HG02840 (cell line): ENCODE data around the gene PTTG1IP.

ENCODE experiments used
- ATAC-seq: cut with Tn5 transposase; IDR thresholded peaks from one replicate; pipeline ENCODE4 v1.9.1; 2021; ENCODE audit warnings: mild to moderate bottlenecking, moderate library complexity, moderate number of reproducible peaks; ENCODE audit not compliant: unreplicated experiment, low FRiP score

PTTG1IP gene

GRCh38 chr21:44869781-44870747 is 3.4 kb downstream of the PTTG1IP start:
- ATAC-seq, result no peak

GRCh38 chr21:44868707-44869106 is 4.8 kb downstream of the PTTG1IP start:
- no peak for ATAC-seq

GRCh38 chr21:44867999-44868700 is 5.3 kb downstream of the PTTG1IP start:
- ATAC-seq, result no peak

- ATAC-seq, result no peak
Measured at GRCh38 chr21:44867464-44867863, 6.0 kb downstream of the PTTG1IP start.

- ATAC-seq, result no peak
Measured at GRCh38 chr21:44866780-44867179, 6.7 kb downstream of the PTTG1IP start.

DNA sequence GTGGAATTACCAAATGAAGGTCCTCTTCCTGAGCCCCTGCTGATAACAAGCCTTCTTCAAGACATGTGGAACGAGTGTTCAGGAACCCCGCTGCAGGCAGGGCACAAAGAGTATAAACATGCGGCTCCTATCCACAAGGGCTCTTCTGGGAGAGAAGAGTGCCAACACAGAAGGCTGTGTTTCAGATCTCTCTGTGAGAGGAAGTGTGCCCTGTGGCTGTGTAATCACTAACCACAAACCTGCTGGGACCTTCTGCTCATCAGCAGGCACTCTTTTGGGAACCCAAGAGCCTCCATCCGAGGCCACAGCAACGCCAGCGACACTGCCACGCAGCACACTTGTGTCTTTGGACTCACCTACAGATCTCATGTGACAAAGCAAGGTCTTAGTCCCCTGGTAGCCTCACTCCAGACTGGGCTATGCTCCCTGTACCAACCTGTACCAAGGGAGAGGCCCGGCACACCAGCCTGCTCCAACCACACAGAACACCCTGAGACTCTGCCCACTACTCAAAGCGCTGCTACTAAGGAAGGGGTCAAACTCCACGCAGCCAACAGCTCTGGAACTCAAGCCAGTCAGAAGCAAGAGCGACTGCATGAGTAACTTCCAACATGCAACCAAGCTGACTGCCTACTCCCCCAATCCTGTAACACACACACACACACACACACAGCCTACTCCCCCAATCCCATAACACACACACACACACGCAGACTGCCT is 7.8 kb downstream of the PTTG1IP start:
- no peak for ATAC-seq

DNA sequence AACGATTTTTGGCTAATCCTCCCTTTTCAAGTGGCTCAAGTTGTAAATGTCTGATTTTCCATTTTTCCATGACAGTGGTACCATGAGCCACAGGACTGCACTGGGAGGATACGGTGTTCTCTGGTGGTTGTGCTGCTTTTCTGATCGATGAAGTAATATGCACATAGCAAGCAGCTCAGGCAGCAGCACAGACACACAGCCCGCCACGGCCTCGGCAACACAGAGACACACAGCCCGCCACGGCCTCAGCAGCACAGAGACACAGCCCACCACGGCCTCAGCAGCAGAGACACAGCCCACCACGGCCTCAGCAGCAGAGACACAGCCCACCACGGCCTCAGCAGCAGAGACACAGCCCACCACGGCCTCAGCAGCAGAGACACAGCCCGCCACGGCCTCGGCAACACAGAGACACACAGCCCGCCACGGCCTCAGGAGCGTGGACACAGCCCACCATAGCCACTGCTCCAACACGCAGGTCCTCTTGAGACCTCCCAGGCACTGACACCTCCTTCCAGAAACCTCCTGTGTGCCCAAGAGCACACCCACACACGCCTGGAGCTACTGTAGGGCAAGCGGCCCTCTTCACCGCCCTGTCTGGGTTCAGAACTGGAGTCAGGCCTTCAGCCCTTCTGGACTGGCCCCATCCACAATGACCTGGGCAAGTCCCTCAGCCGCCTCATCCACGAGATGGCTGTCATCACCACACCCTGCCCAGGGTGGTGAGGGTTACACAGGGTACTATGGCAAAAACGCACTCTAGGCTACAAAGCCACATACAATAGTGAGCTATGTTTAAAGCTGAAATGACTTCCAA is 10.4 kb downstream of the PTTG1IP start:
- ATAC-seq, result no peak

DNA sequence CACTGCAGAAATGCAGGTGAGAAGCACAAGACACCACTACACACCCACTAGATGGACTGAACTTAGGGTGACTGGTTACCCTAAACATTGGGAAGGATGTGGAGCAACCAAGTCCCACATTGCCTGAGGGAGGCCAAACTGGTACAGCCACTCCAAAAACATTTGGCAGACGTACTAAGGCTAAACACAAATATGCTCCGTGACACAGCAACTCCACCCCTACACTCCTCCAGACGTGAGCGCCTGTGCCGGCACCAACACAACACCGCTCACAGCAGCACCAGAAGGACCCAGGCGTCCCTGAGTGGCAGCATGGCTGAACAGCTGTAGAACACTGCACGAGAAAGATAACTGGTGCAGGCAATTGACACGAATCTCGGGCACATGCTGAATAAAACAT is 14.7 kb downstream of the PTTG1IP start:
- no peak for ATAC-seq

DNA sequence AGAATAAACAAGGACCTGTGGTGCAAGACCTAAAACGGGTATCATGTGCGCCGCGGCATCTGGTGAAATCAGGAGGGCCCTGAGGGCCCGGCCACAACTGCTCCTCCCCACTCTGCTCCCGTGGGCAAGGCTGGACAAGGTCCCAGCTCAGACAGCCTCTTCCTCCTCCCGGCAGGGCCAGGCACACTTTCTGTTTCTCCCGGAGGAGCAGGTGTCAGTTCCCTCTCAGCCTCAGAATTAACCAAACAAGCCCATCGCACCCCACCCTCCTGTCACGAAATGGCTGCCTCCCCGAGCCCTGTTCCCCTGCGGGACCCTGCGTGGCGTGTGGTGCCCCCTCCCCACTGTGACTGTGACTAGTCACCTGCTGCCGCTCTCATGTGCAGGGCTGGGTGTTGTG is 15.2 kb downstream of the PTTG1IP start:
- ATAC-seq, result no peak

GRCh38 chr21:44857127-44857892 is 16.2 kb downstream of the PTTG1IP start:
- ATAC-seq, result no peak

- no peak for ATAC-seq
Measured at GRCh38 chr21:44856131-44856530, 17.4 kb downstream of the PTTG1IP start.

- no peak for ATAC-seq
Measured at GRCh38 chr21:44855572-44855971, 17.9 kb downstream of the PTTG1IP start.

- ATAC-seq, result no peak
Measured at GRCh38 chr21:44854664-44855446, 18.6 kb downstream of the PTTG1IP start.

DNA sequence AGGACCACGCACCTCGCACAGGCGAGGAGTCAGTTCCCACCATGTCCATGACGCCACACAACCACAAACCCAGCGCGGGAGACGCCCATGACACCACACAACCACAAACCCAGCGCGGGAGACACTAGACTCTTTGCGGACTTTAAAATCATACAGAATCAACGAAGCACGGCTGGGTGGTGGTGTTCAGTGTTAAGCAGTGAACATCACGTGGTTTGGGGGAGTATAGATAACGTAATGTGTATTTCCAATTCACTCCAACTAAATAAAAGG is 19.2 kb downstream of the PTTG1IP start:
- ATAC-seq, result no peak

GRCh38 chr21:44853601-44854390 is 19.7 kb downstream of the PTTG1IP start:
- no peak for ATAC-seq

DNA sequence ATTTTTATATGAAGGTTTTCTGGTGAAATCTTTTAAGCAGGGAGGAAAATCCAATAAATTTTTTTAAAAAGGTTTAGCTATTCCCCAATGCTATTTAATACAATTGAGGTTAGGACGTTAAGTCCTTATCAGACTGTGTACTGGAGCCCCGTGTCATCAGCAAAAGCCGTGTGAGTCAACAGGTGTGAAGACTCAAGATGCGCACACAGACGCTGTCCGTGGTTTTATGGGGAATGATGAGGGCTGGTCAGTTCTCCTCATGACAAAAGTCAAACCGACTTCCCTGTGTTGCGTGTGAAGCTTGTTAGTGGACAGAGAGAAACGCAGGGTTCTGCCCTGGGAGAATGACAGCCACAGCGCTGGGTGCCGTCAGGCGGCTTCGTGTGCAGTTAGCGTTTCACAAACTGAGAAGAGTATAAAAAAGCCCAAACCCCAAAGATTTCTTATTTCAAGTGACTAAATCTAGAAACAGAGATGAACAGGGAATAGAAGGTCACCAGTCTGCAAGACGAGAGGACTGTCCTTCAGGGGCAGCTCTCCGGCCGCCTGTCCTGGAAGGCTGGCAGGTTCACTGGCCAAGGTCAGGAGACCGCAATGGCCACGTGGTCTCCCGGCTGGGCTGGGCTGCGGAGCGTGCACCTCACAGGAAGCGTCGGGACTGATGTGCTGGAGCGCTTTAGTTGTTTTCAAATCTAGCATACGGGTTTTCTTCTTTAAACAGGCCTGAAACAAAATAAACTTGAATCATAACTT is 22.4 kb downstream of the PTTG1IP start:
- ATAC-seq, result no peak

DNA sequence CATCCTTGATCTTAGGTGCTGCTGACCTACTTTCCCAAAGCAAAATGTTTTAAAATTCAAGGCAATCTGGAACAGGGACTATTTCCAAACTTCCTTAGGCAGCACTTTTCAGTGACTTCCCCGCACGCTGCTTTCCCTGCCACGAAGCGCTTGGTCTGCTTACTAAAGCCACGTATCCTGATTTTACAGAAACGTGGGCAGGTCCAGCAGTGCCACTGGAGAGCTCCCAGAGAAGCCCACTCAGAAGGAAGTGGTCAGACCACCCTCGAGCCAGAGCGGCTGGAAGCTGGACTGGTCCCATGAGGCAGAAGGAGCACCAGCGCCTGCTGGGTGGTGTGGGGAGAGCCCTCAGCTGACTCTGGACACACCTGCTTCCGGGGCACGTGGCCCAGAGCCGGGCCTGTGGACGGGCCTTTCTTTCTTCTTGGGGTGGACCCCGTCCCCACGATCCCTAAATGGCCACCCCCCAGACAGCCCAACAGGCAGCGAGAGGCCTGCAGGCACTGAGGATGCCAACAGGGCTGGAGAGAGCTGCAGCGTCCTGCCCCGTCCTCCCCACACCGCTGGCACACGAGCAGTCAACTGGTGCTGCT is 23.2 kb downstream of the PTTG1IP start:
- no peak for ATAC-seq
